ENCODE data around the gene LUC7L2.

The LUC7L2 gene

DNA sequence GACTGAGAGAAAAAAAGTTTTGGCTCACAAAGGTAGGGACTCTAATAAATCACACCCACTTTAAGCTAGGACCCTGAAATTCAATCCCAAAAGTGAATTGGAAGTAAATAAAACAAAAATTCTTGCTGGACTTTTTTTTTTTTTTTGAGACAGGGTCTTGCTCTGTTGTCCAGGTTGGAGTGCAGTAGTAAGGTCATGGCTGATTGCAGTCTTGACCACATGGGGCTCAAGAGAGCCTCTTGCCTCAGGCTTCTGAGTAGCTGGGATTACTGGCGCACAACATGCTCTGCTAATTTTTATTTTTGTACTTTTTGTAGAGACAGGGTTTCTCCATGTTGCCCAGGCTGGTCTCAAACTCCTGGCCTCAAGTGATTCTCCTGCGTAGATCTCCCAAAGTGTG, 5.0 kb upstream of the LUC7L2 start:
- TF ChIP-seq POLR2AphosphoS5 (IDR thresholded peaks at IDR 0.05; ENCODE audit: low read depth, low read length) (no peak), TAF1 (IDR thresholded peaks at IDR 0.05; ENCODE audit: borderline replicate concordance, insufficient read depth, low read length) (no peak)

DNA sequence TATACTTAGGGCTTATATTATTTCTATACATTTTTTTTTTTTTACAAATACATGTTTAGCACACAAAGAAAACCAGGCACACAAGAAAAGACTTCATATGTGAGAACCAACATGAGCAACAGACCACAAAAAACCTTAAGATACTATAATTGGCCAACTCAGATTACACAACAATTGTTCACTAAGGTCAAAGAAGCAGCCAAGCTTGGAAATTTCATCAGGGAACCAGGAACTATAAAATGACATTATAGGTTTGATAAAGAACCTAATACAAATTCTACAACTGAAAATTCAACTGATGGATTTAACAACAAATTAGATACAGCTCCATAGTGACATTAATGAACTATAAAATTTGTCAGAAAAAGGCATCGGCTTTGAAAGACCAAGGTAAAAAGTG, 4.4 kb upstream of the LUC7L2 start:
- TF ChIP-seq, protein P1, sequence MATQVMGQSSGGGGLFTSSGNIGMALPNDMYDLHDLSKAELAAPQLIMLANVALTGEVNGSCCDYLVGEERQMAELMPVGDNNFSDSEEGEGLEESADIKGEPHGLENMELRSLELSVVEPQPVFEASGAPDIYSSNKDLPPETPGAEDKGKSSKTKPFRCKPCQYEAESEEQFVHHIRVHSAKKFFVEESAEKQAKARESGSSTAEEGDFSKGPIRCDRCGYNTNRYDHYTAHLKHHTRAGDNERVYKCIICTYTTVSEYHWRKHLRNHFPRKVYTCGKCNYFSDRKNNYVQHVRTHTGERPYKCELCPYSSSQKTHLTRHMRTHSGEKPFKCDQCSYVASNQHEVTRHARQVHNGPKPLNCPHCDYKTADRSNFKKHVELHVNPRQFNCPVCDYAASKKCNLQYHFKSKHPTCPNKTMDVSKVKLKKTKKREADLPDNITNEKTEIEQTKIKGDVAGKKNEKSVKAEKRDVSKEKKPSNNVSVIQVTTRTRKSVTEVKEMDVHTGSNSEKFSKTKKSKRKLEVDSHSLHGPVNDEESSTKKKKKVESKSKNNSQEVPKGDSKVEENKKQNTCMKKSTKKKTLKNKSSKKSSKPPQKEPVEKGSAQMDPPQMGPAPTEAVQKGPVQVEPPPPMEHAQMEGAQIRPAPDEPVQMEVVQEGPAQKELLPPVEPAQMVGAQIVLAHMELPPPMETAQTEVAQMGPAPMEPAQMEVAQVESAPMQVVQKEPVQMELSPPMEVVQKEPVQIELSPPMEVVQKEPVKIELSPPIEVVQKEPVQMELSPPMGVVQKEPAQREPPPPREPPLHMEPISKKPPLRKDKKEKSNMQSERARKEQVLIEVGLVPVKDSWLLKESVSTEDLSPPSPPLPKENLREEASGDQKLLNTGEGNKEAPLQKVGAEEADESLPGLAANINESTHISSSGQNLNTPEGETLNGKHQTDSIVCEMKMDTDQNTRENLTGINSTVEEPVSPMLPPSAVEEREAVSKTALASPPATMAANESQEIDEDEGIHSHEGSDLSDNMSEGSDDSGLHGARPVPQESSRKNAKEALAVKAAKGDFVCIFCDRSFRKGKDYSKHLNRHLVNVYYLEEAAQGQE (IDR thresholded peaks at IDR 0.05; ENCODE audit: insufficient read depth in 1 of 2, low read depth in 2 of 2, low read length in 2 of 2) = no peak
- TF ChIP-seq FOXP2 (optimal IDR thresholded peaks at IDR 0.05; ENCODE audit: borderline replicate concordance, extremely low read depth, extremely low read length, insufficient read depth) (no peak), TAF1 (IDR thresholded peaks at IDR 0.05; ENCODE audit: borderline replicate concordance, insufficient read depth, low read length) (no peak), POLR2AphosphoS5 (IDR thresholded peaks at IDR 0.05; ENCODE audit: low read depth, low read length) (no peak), SIN3A (IDR thresholded peaks at IDR 0.05; ENCODE audit: borderline replicate concordance, insufficient read depth, low read length) (no peak)

DNA sequence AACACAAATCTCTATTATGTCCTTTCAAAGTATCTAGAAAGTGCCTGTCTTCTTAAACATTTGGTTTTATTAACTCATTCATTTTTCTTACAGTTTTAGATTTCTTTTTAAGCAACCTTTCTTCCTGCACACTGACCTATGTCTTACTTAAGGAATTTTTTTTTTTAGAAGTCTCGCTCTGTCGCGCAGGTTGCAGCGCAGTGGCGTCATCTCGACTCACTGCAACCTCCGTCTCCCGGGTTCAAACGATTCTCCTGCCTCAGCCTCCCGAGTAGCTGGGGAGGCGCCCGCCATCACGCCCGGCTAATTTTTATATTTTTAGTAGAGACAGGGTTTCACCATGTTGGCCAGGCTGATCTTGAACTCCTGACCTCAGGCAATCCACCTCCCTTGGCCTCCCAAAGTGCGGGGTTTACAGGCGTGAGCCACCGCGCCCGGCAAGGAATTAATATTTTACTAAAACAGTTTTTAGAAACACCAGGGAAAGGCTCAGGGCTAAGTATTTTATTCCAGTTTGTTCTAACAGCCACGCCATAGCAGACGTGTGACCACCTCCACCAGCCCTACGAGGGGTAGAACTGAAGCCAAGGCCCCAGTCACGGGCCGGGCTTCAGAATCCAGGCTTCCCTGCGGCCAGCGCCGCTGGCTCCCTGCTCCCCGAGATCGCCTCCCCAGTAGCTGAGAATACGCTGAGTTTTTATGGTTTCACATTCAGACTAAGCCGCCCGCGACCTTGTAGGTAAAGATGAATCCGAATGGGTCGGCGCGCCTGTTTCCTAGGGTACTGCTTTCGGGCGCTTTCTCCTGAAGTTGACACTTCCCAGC, 941 bp upstream of the LUC7L2 start:
- no peak for TF ChIP-seq POLR2AphosphoS5 (IDR thresholded peaks at IDR 0.05; ENCODE audit: low read depth, low read length)
- no peak for TF ChIP-seq SIN3A (IDR thresholded peaks at IDR 0.05; ENCODE audit: borderline replicate concordance, insufficient read depth, low read length)
- TF ChIP-seq FOXP2 (optimal IDR thresholded peaks at IDR 0.05; ENCODE audit: borderline replicate concordance, extremely low read depth, extremely low read length, insufficient read depth) = no peak

DNA sequence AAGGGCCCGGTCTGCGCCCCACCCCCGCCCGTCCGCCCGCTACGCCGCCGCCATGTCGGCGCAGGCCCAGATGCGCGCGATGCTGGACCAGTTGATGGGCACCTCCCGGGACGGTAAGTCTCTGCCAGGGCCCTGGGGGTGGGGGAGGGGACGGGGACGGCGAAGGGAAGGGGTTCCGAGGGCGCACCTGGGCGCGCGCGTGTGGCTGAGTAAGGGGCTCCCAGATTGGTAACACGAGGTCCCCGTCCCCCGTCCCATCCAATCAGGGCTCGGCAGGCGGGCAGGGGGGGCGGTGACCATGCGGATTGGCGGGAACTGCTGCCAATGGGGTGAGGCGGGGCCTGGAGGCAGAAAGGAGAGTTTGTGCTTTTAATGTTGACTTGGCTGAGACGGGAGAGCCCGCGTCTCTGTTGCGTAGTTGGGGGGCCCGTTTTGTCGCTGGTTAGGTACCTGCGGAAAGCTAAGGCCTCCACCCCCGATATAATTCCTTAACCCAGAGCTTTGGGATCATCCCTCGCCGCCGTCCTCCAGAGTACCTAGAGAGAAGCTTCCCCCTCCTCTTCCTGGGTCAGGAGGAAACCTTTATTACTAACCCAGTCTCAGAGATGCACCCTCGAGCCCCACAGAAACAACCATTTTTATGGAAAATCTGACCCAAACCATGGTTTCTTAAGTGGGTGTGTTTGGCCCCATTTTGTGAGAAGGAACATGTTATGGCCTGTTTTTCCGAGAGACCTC, 685 bp downstream of the LUC7L2 start:
- TF ChIP-seq FOXP2 (optimal IDR thresholded peaks at IDR 0.05; ENCODE audit: borderline replicate concordance, extremely low read depth, extremely low read length, insufficient read depth) (no peak), POLR2AphosphoS5 (IDR thresholded peaks at IDR 0.05; ENCODE audit: low read depth, low read length) (peak; percentile 60; the same call in 1 of the 2 replicates), TAF1 (IDR thresholded peaks at IDR 0.05; ENCODE audit: borderline replicate concordance, insufficient read depth, low read length) (peak; percentile 44; the same call in 1 of the 2 replicates)
- TF ChIP-seq, protein P1 (IDR thresholded peaks at IDR 0.05; ENCODE audit: insufficient read depth in 1 of 2, low read depth in 2 of 2, low read length in 2 of 2) = 0 out of 4 replicates have a peak, but pooled peaks of 1 of the 2 experiments have one; percentile 6

DNA sequence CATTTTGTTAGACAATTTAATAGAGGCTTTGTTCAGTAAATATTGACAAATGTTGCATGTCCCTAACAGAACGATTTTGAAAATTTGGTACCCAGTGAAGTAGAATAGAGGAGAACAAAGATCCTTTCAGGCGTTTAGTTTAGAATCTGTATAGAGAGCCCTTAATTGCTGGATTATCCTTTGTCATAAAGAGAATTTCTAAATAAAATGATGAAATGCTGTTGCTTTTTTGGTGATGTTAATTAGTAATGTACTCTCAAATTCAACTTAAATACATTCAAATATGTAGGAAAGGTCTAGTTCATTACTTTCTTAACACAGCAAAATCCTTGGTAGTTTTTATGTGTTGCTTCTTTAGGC, 1.2 kb downstream of the LUC7L2 start:
- TF ChIP-seq POLR2AphosphoS5 (IDR thresholded peaks at IDR 0.05; ENCODE audit: low read depth, low read length) (no peak), TAF1 (IDR thresholded peaks at IDR 0.05; ENCODE audit: borderline replicate concordance, insufficient read depth, low read length) (no peak), SIN3A (IDR thresholded peaks at IDR 0.05; ENCODE audit: borderline replicate concordance, insufficient read depth, low read length) (no peak), FOXP2 (optimal IDR thresholded peaks at IDR 0.05; ENCODE audit: borderline replicate concordance, extremely low read depth, extremely low read length, insufficient read depth) (no peak)
- TF ChIP-seq, protein P1 (IDR thresholded peaks at IDR 0.05; ENCODE audit: insufficient read depth in 1 of 2, low read depth in 2 of 2, low read length in 2 of 2) = no peak

DNA sequence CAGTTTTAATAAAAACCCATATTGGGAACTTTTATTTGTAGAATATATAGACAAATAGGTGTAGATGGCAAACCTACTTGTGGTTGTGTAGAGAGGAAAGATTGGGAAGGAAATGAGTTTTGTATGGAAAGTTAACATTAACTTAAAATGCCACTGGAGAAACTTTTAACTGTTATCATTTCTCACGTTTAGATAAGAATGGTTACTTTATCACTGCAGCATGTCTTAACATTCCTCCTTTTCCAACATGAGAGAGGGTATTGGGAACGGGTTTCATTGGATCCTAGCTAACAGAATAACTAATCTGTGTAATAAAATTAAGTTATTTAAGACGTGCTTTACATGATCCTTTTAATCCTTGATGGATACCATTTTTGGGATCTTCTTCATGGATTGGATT, 1.8 kb downstream of the LUC7L2 start:
- TF ChIP-seq FOXP2 (optimal IDR thresholded peaks at IDR 0.05; ENCODE audit: borderline replicate concordance, extremely low read depth, extremely low read length, insufficient read depth) = no peak
- TF ChIP-seq POLR2AphosphoS5 (IDR thresholded peaks at IDR 0.05; ENCODE audit: low read depth, low read length) = no peak
- no peak for TF ChIP-seq TAF1 (IDR thresholded peaks at IDR 0.05; ENCODE audit: borderline replicate concordance, insufficient read depth, low read length)
- no peak for TF ChIP-seq SIN3A (IDR thresholded peaks at IDR 0.05; ENCODE audit: borderline replicate concordance, insufficient read depth, low read length)
- TF ChIP-seq, protein P1 (IDR thresholded peaks at IDR 0.05; ENCODE audit: insufficient read depth in 1 of 2, low read depth in 2 of 2, low read length in 2 of 2) = no peak
